Cardiac muscle cell (in vitro differentiated cells and primary cell): Measurements from ENCODE around the gene PADI3. TPM values are rescaled to one million over a fixed set of nuclear protein-coding genes. Genes with fewer than 3 reads are reported as not detected.

Experiments used
- DNase-seq, 2 donors: peaks; one replicate each; pipeline versions ENCODE4 v3.0.0 to v3.0.0-alpha.2; 2010 to 2017; ENCODE audit warnings: low read depth in 1 of 2, low spot score in 1 of 2
- H3K27ac ChIP-seq: fragments of 200-600 bp; sonication (generic); 2 replicates; pipeline ENCODE4 v1.5.1; 2016
- H3K27me3 ChIP-seq: fragments of 200-600 bp; sonication (generic); 2 replicates; pipeline ENCODE4 v1.6.0; 2016; ENCODE audit warnings: control low read depth
- H3K36me3 ChIP-seq: fragments of 200-600 bp; sonication (generic); 2 replicates; pipeline ENCODE4 v1.5.1; 2016; ENCODE audit warnings: control low read depth
- H3K4me1 ChIP-seq: fragments of 200-600 bp; sonication (generic); 2 replicates; pipeline ENCODE4 v1.8.1; 2017; ENCODE audit warnings: low read depth, mild to moderate bottlenecking, mixed run types
- H3K4me3 ChIP-seq: fragments of 200-600 bp; sonication (generic); 2 replicates; pipeline ENCODE4 v1.5.1; 2016; ENCODE audit warnings: mild to moderate bottlenecking
- H3K9me3 ChIP-seq: fragments of 200-600 bp; sonication (generic); 2 replicates; pipeline ENCODE4 v1.5.1; 2017; ENCODE audit warnings: low read depth, mild to moderate bottlenecking, control low read depth
- polyA plus RNA-seq: library from polyadenylated mRNA; unstranded; fragments of >200 nt; fragmentation: Nextera tagmentation; extraction: Ambion mirVana; gene quantifications from 2 replicates; pipeline ENCODE4 v1.2.1, GENCODE V29; 2016
- total RNA-seq: library from RNA; depleted of rRNA; stranded (reverse); fragments of >200 nt; gene quantifications from 2 replicates; pipeline ENCODE4 v1.2.3, GENCODE V29; 2016
- TF ChIP-seq, protein P1 (sequence below): IDR thresholded peaks from 2 replicates; pipeline ENCODE4 v1.5.1; 2012; ENCODE audit warnings: low read depth, mild to moderate bottlenecking, low read length

Gene PADI3
- total and polyA plus RNA-seq, 2 experiments from 2014 or later: 0.24 TPM; not detected in 1

DNA sequence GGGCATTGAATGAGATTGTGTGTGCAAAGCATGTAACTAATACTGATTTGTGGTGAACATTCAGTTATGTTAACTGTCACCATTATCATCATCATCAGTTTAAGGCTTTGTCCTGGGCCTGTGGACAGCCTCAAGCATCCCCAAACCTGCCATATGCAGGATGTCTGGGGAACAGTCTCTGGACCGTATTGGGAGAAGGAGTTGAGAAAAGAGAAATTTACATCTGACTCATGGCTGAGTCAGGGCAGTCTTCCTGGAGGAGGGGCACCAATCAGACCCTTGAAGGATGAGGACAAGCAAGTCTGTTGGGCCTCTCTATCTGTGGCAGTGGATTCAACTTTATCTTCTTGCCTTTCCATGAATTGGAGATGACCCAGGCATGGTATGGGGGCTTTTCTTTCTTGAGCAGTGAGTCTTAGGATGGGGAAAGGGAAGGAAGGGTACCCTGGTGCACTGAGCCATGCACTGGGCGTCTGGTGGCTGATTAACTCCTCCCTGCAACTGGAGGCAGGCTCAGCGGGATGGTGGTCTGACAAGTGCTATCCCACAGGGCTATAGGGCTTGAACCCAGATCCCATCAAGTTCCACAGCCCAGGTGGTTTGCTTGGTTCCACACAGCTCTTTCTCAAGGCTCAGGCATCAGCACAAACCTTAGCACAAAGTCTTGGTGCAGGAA, 2.9 kb downstream of the PADI3 start:
- TF ChIP-seq, protein P1, sequence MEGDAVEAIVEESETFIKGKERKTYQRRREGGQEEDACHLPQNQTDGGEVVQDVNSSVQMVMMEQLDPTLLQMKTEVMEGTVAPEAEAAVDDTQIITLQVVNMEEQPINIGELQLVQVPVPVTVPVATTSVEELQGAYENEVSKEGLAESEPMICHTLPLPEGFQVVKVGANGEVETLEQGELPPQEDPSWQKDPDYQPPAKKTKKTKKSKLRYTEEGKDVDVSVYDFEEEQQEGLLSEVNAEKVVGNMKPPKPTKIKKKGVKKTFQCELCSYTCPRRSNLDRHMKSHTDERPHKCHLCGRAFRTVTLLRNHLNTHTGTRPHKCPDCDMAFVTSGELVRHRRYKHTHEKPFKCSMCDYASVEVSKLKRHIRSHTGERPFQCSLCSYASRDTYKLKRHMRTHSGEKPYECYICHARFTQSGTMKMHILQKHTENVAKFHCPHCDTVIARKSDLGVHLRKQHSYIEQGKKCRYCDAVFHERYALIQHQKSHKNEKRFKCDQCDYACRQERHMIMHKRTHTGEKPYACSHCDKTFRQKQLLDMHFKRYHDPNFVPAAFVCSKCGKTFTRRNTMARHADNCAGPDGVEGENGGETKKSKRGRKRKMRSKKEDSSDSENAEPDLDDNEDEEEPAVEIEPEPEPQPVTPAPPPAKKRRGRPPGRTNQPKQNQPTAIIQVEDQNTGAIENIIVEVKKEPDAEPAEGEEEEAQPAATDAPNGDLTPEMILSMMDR: no peak
- Histone ChIP-seq H3K36me3 (no peaks in the 10 kb centered on the region), H3K4me1 (no peaks in the 10 kb centered on the region), H3K9me3 (no peaks in the 10 kb centered on the region), H3K27ac (no peak overlapping the region), H3K27me3 (no peaks in the 10 kb centered on the region), H3K4me3 (no peak overlapping the region)
- peak in 1 of 2 donors; percentile 18 for DNase-seq

DNA sequence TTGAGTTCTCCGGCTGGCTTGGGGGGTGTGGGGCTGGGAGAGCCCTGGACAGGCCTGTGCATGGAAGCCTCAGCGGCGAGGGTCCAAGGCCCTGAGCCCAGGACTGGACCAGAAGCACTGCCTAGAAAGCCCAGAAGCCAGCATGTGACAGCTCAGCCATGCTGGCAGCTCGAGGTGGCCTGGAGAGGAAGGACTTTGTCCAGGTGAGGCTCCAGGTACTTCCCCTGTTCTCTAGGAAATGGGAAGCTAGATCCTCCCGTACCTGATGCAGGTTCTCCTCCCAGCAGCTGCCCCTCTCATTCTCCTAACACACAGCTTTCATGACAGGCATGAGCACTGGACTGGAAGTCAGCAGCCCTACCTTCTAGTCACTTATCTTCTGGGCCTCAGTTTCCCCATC, 6.4 kb downstream of the PADI3 start:
- no peaks in the 10 kb centered on the region for H3K9me3 ChIP-seq
- H3K27ac ChIP-seq: no peak overlapping the region
- no peak for DNase-seq
- no peaks in the 10 kb centered on the region for H3K27me3 ChIP-seq
- no peaks in the 10 kb centered on the region for H3K4me1 ChIP-seq
- TF ChIP-seq, protein P1: no peak
- H3K4me3 ChIP-seq: no peak overlapping the region
- H3K36me3 ChIP-seq: no peaks in the 10 kb centered on the region

GRCh38 chr1:17258116-17258757, 9.3 kb downstream of the PADI3 start:
- Histone ChIP-seq H3K27me3 (no peaks in the 10 kb centered on the region), H3K9me3 (no peaks in the 10 kb centered on the region), H3K36me3 (no peaks in the 10 kb centered on the region), H3K27ac (no peak overlapping the region), H3K4me1 (no peaks in the 10 kb centered on the region), H3K4me3 (no peak overlapping the region)
- no peak for DNase-seq
- TF ChIP-seq, protein P1: no peak

DNA sequence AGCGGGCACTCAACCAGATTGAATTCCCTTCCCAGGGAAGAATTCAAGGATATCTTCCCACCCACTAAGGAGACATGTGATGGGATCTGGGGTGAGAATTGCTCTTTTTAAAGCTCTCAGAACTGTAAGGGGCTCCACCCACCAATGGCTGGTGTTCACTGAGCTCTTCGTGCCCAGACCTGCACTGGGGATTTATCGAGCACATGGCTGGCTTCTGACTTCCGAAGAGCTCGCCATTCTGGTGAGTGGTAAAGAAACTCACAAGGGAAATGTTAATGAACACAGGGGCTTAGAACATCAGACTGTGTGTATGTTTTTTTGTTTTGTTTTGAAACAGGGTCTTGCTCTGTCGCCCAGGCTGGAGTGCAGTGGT, 9.8 kb downstream of the PADI3 start:
- H3K9me3 ChIP-seq: no peaks in the 10 kb centered on the region
- H3K27ac ChIP-seq: no peak overlapping the region
- no peak overlapping the region for H3K4me3 ChIP-seq
- DNase-seq: no peak
- H3K36me3 ChIP-seq: no peaks in the 10 kb centered on the region
- H3K27me3 ChIP-seq: no peaks in the 10 kb centered on the region
- TF ChIP-seq, protein P1: no peak
- no peaks in the 10 kb centered on the region for H3K4me1 ChIP-seq

- Histone ChIP-seq H3K4me1 (no peaks in the 10 kb centered on the region), H3K9me3 (no peaks in the 10 kb centered on the region), H3K4me3 (no peak overlapping the region), H3K27me3 (no peaks in the 10 kb centered on the region), H3K36me3 (no peaks in the 10 kb centered on the region), H3K27ac (no peak overlapping the region)
- peak in 1 of 2 donors; percentile 26 for DNase-seq
- TF ChIP-seq, protein P1: no peak
Measured at GRCh38 chr1:17259233-17259873, 10.5 kb downstream of the PADI3 start.
